ENCODE data around the gene LAMC1. TPM values are rescaled to one million over a fixed set of nuclear protein-coding genes. Genes with fewer than 3 reads are reported as not detected.

LAMC1 gene
- total and polyA plus RNA-seq, 4 donors: 23.4 to 272 (median 116) TPM

DNA sequence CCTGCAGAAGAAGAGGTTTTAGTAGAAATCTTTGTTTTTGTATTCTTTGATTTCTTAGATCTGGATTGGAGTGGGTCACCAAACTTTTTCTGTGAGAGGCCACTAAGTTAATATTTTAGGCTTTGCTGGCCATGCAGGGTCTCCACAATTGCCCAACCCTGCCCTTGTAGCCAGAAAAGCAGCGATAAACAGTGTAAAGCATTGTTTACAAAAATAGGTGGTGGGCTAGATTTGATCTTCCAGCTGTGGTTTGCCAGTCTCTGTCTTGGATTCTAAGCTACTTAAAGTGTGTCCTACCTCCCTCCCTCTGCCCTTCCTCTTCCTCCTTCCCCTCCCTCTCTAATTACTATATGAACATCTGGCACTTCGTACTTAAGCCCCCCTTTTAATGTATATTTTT is 68.0 kb downstream of the LAMC1 start:
- H3K4me3 ChIP-seq: no peak overlapping the region
- peaks cover 4 to 63% (median 37%) of the 10 kb centered on the region in 5 donors for H3K4me1 ChIP-seq (ENCODE audit: control insufficient read depth in 5 of 5, insufficient read depth in 5 of 5, low read length in 5 of 5)
- H3K27ac ChIP-seq (ENCODE audit: low read depth in 1 of 2, low read length in 1 of 2): peak overlapping the region in 1 of 2 donors; percentile 66
- TF ChIP-seq, protein P1, sequence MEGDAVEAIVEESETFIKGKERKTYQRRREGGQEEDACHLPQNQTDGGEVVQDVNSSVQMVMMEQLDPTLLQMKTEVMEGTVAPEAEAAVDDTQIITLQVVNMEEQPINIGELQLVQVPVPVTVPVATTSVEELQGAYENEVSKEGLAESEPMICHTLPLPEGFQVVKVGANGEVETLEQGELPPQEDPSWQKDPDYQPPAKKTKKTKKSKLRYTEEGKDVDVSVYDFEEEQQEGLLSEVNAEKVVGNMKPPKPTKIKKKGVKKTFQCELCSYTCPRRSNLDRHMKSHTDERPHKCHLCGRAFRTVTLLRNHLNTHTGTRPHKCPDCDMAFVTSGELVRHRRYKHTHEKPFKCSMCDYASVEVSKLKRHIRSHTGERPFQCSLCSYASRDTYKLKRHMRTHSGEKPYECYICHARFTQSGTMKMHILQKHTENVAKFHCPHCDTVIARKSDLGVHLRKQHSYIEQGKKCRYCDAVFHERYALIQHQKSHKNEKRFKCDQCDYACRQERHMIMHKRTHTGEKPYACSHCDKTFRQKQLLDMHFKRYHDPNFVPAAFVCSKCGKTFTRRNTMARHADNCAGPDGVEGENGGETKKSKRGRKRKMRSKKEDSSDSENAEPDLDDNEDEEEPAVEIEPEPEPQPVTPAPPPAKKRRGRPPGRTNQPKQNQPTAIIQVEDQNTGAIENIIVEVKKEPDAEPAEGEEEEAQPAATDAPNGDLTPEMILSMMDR (IDR thresholded peaks at IDR 0.05; ENCODE audit: control extremely low read depth, extremely low read depth): no peak
- peak overlapping the region in 1 of 2 donors; percentile 14 for H3K9ac ChIP-seq (ENCODE audit: insufficient read depth in 1 of 2, low read length in 2 of 2)
- peak; percentile 35 to 76 (median 75) for DNase-seq
- H3K9me3 ChIP-seq (ENCODE audit: control insufficient read depth in 4 of 4, insufficient read depth in 3 of 4, low read length in 3 of 4): no peaks in the 10 kb centered on the region
- no peaks in the 10 kb centered on the region for H3K36me3 ChIP-seq (ENCODE audit: control insufficient read depth in 4 of 4, insufficient read depth in 4 of 4, low read length in 4 of 4)
- WGBS, 2 donors: 71 to 79% methylated on average over 2 of the region's 2 CpGs
- ATAC-seq (ENCODE audit: insufficient read depth, low FRiP score): no peak
- no peaks in the 10 kb centered on the region for H3K27me3 ChIP-seq (ENCODE audit: control insufficient read depth in 3 of 3, insufficient read depth in 3 of 3, low read length in 2 of 3)

DNA sequence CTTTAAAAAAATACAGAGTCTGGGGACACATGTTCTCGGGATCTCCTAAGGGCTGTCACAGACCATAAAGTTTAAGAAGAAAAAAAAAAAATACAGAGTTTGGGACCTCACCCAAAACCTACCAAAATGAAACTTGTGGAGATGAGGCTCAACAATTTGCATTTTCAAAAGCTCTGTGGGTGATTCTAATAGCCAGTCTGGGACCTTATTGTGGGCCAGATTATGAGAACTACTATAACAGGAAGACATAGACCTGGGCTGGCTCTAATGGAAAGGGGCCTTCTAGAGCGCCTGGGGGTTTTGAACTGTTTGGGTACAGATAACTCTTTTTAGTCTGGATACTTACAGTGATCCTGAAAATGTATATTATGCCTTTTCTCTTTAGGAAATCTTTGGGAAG is 69.1 kb downstream of the LAMC1 start:
- Histone ChIP-seq H3K4me3 (no peak overlapping the region), H3K27me3 (ENCODE audit: control insufficient read depth in 3 of 3, insufficient read depth in 3 of 3, low read length in 2 of 3) (no peaks in the 10 kb centered on the region), H3K27ac (ENCODE audit: low read depth in 1 of 2, low read length in 1 of 2) (no peak overlapping the region), H3K9me3 (ENCODE audit: control insufficient read depth in 4 of 4, insufficient read depth in 3 of 4, low read length in 3 of 4) (no peaks in the 10 kb centered on the region), H3K4me1 (ENCODE audit: control insufficient read depth in 5 of 5, insufficient read depth in 5 of 5, low read length in 5 of 5) (peaks cover 6 to 71% (median 44%) of the 10 kb centered on the region in 5 donors), H3K9ac (ENCODE audit: insufficient read depth in 1 of 2, low read length in 2 of 2) (no peak overlapping the region), H3K36me3 (ENCODE audit: control insufficient read depth in 4 of 4, insufficient read depth in 4 of 4, low read length in 4 of 4) (no peaks in the 10 kb centered on the region)
- WGBS, 2 donors: 89 to 93% methylated on average over 2 of the region's 2 CpGs
- ATAC-seq (ENCODE audit: insufficient read depth, low FRiP score) (no peak), DNase-seq (no peak)
- TF ChIP-seq, protein P1 (IDR thresholded peaks at IDR 0.05; ENCODE audit: control extremely low read depth, extremely low read depth): no peak

DNA sequence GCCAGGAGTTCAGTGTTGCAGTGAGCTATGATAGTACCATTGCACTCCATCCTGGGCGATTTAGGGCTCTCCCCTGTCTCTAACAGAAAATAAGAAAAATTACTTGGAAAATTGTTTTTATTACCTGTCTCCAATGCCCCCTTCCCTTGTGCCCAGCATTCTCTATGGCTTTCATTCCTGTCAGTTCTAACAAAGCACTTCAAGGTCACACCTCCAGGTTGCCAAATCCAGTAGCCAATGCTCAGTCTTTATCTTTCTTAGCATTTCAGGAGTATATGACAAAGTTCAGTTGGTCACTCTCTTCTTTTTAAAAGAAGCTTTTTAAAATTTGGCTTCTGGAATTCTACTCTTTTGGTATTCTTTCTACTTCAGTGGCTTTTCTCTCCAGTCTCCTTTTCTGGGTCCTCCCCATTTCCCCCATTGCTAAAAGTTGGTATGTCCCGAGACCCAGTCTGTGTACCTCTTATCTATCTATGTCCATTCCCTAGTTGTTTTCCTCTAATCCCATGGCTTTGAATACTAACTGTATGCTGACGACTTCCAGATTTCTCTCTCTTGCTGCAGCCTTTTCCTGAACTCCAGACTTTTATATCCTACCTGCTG is 69.9 kb downstream of the LAMC1 start:
- Histone ChIP-seq H3K9ac (ENCODE audit: insufficient read depth in 1 of 2, low read length in 2 of 2) (no peak overlapping the region), H3K4me1 (ENCODE audit: control insufficient read depth in 5 of 5, insufficient read depth in 5 of 5, low read length in 5 of 5) (peaks cover 7 to 76% (median 52%) of the 10 kb centered on the region in 5 donors), H3K27me3 (ENCODE audit: control insufficient read depth in 3 of 3, insufficient read depth in 3 of 3, low read length in 2 of 3) (no peaks in the 10 kb centered on the region), H3K36me3 (ENCODE audit: control insufficient read depth in 4 of 4, insufficient read depth in 4 of 4, low read length in 4 of 4) (no peaks in the 10 kb centered on the region), H3K27ac (ENCODE audit: low read depth in 1 of 2, low read length in 1 of 2) (peak overlapping the region in 1 of 2 donors; percentile 25), H3K9me3 (ENCODE audit: control insufficient read depth in 4 of 4, insufficient read depth in 3 of 4, low read length in 3 of 4) (no peaks in the 10 kb centered on the region), H3K4me3 (no peak overlapping the region)
- ATAC-seq (ENCODE audit: insufficient read depth, low FRiP score) (no peak), DNase-seq (no peak)
- 89 to 90% methylated on average over 3 of the region's 3 CpGs for WGBS, 2 donors
- TF ChIP-seq, protein P1 (IDR thresholded peaks at IDR 0.05; ENCODE audit: control extremely low read depth, extremely low read depth): no peak
